Activated CD8-positive, alpha-beta T cell treated with anti-CD3 and anti-CD28 coated beads for 36 hours (primary cell): Measurements from ENCODE around the gene LTA. TPM values are rescaled to one million over a fixed set of nuclear protein-coding genes. Genes with fewer than 3 reads are reported as not detected.

ENCODE experiments used
- ATAC-seq: fragments of 200-7000 bp; cut with Tn5 transposase; one replicate; pipeline ENCODE4 v1.10.0; 2021; ENCODE audit warnings: mild to moderate bottlenecking, moderate library complexity
- CTCF ChIA-PET: fragments of 350-600 bp; sonication (Branson Sonifier 250); formaldehyde crosslinking; loops from one replicate; lab custom pipeline; 2021; ENCODE audit warnings: antibody characterized with exemption; lab: Charles Lee
- POLR2A ChIA-PET: fragments of 350-600 bp; sonication (Branson Sonifier 250); formaldehyde crosslinking; loops from one replicate; lab custom pipeline; 2021; ENCODE audit warnings: antibody characterized with exemption; lab: Charles Lee
- DNase-seq: peaks from one replicate; pipeline ENCODE4 v3.0.0-alpha.2; 2020
- H3K27ac Mint-ChIP-seq: one replicate; pipeline ENCODE4 v1.8.0; 2021; ENCODE audit warnings: mild to moderate bottlenecking, mixed read lengths
- H3K27me3 Mint-ChIP-seq: one replicate; pipeline ENCODE4 v1.8.0; 2021; ENCODE audit warnings: mixed read lengths
- H3K36me3 Mint-ChIP-seq: one replicate; pipeline ENCODE4 v1.8.0; 2021; ENCODE audit warnings: low read depth, mixed read lengths
- H3K4me1 Mint-ChIP-seq: one replicate; pipeline ENCODE4 v1.8.0; 2021; ENCODE audit warnings: low read depth, mixed read lengths
- H3K4me3 Mint-ChIP-seq: one replicate; pipeline ENCODE4 v1.8.0; 2021; ENCODE audit warnings: mild to moderate bottlenecking, moderate library complexity, mixed read lengths
- H3K9me3 Mint-ChIP-seq: one replicate; pipeline ENCODE4 v1.8.0; 2021; ENCODE audit warnings: mixed read lengths
- CTCF ChIP-seq: fragments of 200-600 bp; IDR thresholded peaks from one replicate; pipeline ENCODE4 v1.8.0; 2022; ENCODE audit warnings: antibody characterized with exemption, mild to moderate bottlenecking
- intact Hi-C: fragments of 100-400 bp; cut with micrococcal nuclease; formaldehyde crosslinking; loops from one replicate; pipeline ENCODE4 v1.10.0; 2022
- total RNA-seq, 2 experiments: library from RNA; stranded (reverse); gene quantifications; one replicate each; pipeline ENCODE4 v1.2.3, GENCODE V29; 2021

Gene LTA
- total RNA-seq, 2 experiments from 2014 or later = 713 to 724 TPM

DNA sequence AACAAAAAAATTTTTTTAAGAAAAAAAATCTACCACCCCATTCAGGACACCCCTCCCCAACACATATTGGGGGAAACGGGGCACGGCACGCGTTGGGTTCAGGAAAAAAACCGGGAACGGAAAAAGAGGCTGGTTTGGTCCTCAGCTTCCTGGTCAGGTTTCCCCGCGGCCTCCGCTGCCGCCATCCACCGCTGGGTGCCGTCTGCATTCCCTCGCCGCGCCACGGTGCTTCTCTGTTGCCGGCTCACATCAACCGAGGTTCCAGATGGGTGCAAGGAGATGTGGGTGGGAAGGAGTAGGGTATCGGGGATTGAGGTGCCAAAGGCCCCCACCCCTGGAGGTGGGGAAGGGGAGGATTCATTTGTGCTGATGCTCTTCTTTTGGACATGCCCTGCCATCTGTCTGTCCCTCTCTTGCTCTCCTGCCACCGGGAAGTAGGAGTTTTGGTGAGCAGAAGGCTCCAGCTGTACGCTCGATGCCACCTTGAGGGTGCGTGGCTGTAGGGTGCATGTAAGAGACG lies 37.5 kb upstream of the LTA start:
- Mint-ChIP-seq H3K27me3 (no peaks in the 10 kb centered on the region), H3K4me3 (no peak overlapping the region), H3K9me3 (no peaks in the 10 kb centered on the region), H3K36me3 (peaks cover 84% of the 10 kb centered on the region), H3K27ac (no peak overlapping the region), H3K4me1 (peaks cover 51% of the 10 kb centered on the region)
- DNase-seq (no peak), ATAC-seq (no peak)
- POLR2A ChIA-PET = interaction anchor here (0.6 to 1.7 kb wide), 8 partner anchors 9 to 427 kb away, joined by 3 to 7 read pairs (median 4); partner anchors contain the start of gene MICB
- TF ChIP-seq CTCF = no peak
- intact Hi-C loops = no loop called here
- CTCF ChIA-PET = interaction anchor here (1.1 to 56.2 kb wide), 3 partner anchors 10 to 57 kb away, joined by 3 to 2542 read pairs (median 4); partner anchors contain the start of genes LST1, LTB, NCR3 and TNF

GRCh38 chr6:31535538-31536324 lies 36.4 kb upstream of the LTA start:
- no peak for TF ChIP-seq CTCF

DNA sequence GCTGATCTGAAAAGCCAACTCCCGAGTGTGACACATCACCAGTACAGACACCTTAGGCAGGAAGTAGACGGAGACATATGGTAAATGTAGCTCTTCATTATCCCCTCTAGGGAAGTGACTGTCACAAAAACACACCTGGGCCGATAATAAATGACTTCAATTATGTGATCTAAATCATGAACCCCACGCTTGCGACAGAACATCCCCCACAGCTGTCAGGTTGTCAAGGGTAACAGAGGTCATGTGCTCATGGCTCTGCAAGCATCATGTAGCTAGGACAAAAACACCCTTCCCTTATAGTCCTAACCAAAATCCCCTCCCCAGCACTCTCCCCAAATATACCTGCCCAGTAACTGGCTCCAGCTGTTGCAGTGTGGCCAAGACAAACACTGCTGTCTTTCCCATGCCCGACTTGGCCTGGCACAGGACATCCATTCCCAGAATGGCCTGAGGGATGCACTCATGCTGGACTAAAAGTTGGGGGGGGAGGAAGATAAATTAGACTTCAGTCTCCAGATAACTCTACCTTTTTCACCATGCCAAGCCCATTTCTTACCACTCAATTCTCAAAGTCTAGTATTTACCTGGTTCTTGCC lies 33.2 kb upstream of the LTA start:
- CTCF ChIA-PET = interaction anchor here (1.3 to 56.2 kb wide), 3 partner anchors 44 to 53 kb away, joined by 6 to 2542 read pairs (median 12); partner anchors contain the start of genes LST1, LTB, NCR3 and TNF
- POLR2A ChIA-PET = interaction anchor here (0.6 to 6.0 kb wide), 12 partner anchors 9 to 113 kb away, joined by 3 to 97 read pairs (median 4); partner anchors contain the start of genes LTB, MCCD1, PRRC2A and TNF
- H3K9me3 Mint-ChIP-seq = no peaks in the 10 kb centered on the region
- H3K27me3 Mint-ChIP-seq = no peaks in the 10 kb centered on the region
- H3K4me3 Mint-ChIP-seq = peak overlapping the region; percentile 81
- H3K27ac Mint-ChIP-seq = peak overlapping the region; percentile 95
- peaks cover 70% of the 10 kb centered on the region for H3K36me3 Mint-ChIP-seq
- intact Hi-C loops = no loop called here
- peaks cover 52% of the 10 kb centered on the region for H3K4me1 Mint-ChIP-seq
- DNase-seq (peak; percentile 29), ATAC-seq (no peak)
- no peak for TF ChIP-seq CTCF

More at GRCh38 chr6:31535538-31536324, 36.4 kb upstream of the LTA start:
- ChIA-PET CTCF (interaction anchor here (1.1 to 56.2 kb wide), 3 partner anchors 11 to 56 kb away, joined by 3 to 2542 read pairs (median 4); partner anchors contain the start of genes LST1, LTB, NCR3 and TNF), POLR2A (interaction anchor here (0.8 to 2.1 kb wide), 5 partner anchors 19 to 89 kb away, joined by 3 to 11 read pairs (median 7); partner anchors contain the start of gene MICB)
- Mint-ChIP-seq H3K9me3 (no peaks in the 10 kb centered on the region), H3K27me3 (no peaks in the 10 kb centered on the region), H3K36me3 (peaks cover 87% of the 10 kb centered on the region), H3K4me1 (peaks cover 58% of the 10 kb centered on the region), H3K27ac (peak overlapping the region; percentile 14), H3K4me3 (no peak overlapping the region)
- DNase-seq (no peak), ATAC-seq (no peak)
- intact Hi-C loops = no loop called here

DNA sequence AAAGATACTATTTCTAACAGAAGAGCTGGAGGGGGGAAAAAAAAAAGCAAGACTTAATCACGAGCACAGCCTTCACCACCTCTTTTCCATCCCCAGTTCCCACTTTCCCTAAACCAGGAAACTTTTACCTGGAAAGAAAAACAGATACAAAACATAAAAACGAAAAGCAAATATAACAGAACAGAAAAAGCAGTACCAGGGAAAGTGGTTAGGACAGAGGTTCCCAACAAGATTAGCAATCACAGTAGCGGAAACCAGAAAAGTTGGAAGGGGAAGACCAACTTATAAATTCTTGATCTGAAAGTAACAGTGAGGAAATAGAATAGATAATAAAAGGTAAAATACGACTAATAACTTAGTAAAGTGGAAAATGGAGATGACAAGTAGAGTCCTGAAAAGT lies 31.4 kb upstream of the LTA start:
- ChIA-PET POLR2A (interaction anchor here (0.8 to 6.0 kb wide), 24 partner anchors 9 to 1313 kb away, joined by 3 to 97 read pairs (median 6); partner anchors contain the start of genes C6orf47, DXO, GPANK1 and LSM2), CTCF (interaction anchor here (1.2 to 56.2 kb wide), 6 partner anchors 10 to 82 kb away, joined by 5 to 2542 read pairs (median 12); partner anchors contain the start of genes LST1, LTB, NCR3 and TNF)
- H3K27me3 Mint-ChIP-seq = no peaks in the 10 kb centered on the region
- no peak for ATAC-seq
- peak overlapping the region; percentile 81 for H3K4me3 Mint-ChIP-seq
- peaks cover 53% of the 10 kb centered on the region for H3K36me3 Mint-ChIP-seq
- TF ChIP-seq CTCF = no peak
- no peak for DNase-seq
- peaks cover 43% of the 10 kb centered on the region for H3K4me1 Mint-ChIP-seq
- H3K27ac Mint-ChIP-seq = peak overlapping the region; percentile 95
- intact Hi-C loops = loop anchor here (2.0 to 10.0 kb wide), 3 partner anchors 48 to 194 kb away; partner anchors contain the start of genes C6orf47, CLIC1, CSNK2B and GPANK1
- no peaks in the 10 kb centered on the region for H3K9me3 Mint-ChIP-seq
